IMR-90 (cell line): ENCODE data around the gene EML4.

Source experiments
- MXI1 ChIP-seq: IDR thresholded peaks from 2 replicates; pipeline ENCODE4 v1.6.1; 2012; ENCODE audit warnings: low read depth, mild to moderate bottlenecking, low read length, moderate library complexity, borderline replicate concordance
- POLR2A ChIP-seq: IDR thresholded peaks from 2 replicates; pipeline ENCODE4 v1.6.1; 2012; ENCODE audit warnings: mild to moderate bottlenecking, low read depth, low read length
- TF ChIP-seq, protein P1 (sequence below): conservative IDR thresholded peaks from 2 replicates; pipeline ENCODE4 v1.5.1; 2012; ENCODE audit warnings: mild to moderate bottlenecking, low read depth, low read length, improper control_type of control experiment

DNA sequence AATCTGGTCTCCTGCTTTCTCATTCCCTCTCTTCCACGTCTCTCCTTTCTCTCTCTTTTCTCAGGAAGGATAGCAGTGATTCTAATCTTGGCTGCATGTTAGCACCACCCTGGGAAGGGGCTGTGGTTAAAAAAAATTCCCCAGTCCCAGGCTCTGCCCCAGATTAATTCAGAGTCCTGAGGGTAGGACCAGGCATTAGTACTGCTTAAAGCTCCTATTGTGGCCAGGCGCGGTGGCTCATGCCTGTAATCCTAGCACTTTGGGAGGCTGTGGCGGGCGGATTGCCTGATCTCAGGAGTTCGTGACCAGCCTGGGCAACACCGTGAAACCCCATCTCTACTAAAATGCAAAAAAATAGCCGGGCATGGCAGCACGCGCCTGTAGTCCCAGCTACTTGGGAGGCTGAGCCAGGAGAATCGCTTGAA lies 35.4 kb upstream of the EML4 start:
- TF ChIP-seq, protein P1, sequence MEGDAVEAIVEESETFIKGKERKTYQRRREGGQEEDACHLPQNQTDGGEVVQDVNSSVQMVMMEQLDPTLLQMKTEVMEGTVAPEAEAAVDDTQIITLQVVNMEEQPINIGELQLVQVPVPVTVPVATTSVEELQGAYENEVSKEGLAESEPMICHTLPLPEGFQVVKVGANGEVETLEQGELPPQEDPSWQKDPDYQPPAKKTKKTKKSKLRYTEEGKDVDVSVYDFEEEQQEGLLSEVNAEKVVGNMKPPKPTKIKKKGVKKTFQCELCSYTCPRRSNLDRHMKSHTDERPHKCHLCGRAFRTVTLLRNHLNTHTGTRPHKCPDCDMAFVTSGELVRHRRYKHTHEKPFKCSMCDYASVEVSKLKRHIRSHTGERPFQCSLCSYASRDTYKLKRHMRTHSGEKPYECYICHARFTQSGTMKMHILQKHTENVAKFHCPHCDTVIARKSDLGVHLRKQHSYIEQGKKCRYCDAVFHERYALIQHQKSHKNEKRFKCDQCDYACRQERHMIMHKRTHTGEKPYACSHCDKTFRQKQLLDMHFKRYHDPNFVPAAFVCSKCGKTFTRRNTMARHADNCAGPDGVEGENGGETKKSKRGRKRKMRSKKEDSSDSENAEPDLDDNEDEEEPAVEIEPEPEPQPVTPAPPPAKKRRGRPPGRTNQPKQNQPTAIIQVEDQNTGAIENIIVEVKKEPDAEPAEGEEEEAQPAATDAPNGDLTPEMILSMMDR = no peak
- no peak for TF ChIP-seq POLR2A
- no peak for TF ChIP-seq MXI1
